Right lobe of liver (tissue), 6 donors: ENCODE data around the gene PTPRD. TPM values are rescaled to one million over a fixed set of nuclear protein-coding genes. Genes with fewer than 3 reads are reported as not detected.

Source experiments
- ATAC-seq, 4 donors: fragments of 200-7000 bp; cut with Tn5 transposase; one replicate each; pipeline ENCODE4 v1.9.1; 2020; ENCODE audit warnings: mild to moderate bottlenecking in 4 of 4, moderate library complexity in 4 of 4
- DNase-seq, 3 donors: peaks; one replicate each; pipeline ENCODE4 v3.0.0-alpha.2; 2020
- H3K27ac ChIP-seq, 3 donors: fragments of 200-600 bp; one replicate each; pipeline ENCODE4 v1.8.0; 2022
- H3K27me3 ChIP-seq, 2 donors: fragments of 200-600 bp; one replicate each; pipeline ENCODE4 v1.8.0; 2022
- H3K36me3 ChIP-seq, 4 donors: fragments of 200-600 bp; sonication (generic) in 1 of 4; one replicate each; pipeline versions ENCODE4 v1.5.1 to v1.8.0; 2017 to 2022; ENCODE audit warnings: control low read depth in 1 of 4
- H3K4me1 ChIP-seq, 4 donors: fragments of 200-600 bp; sonication (generic) in 1 of 4; one replicate each; pipeline versions ENCODE4 v1.5.1 to v1.8.0; 2017 to 2022; ENCODE audit warnings: control low read depth in 1 of 4
- H3K4me3 ChIP-seq, 3 donors: fragments of 200-600 bp; one replicate each; pipeline ENCODE4 v1.8.0; 2022
- H3K9me3 ChIP-seq, 4 donors: fragments of 200-600 bp; sonication (generic) in 1 of 4; one replicate each; pipeline versions ENCODE4 v1.5.1 to v1.8.0; 2017 to 2022; ENCODE audit warnings: control low read depth in 1 of 4
- POLR2A ChIP-seq: fragments of 450-650 bp; IDR thresholded peaks from one replicate; pipeline ENCODE4 v1.6.1; 2017; ENCODE audit warnings: antibody characterized with exemption, mild to moderate bottlenecking
- WGBS: methylation state at CpG from one replicate; pipeline ENCODE4 v1.1.6; 2018; ENCODE audit warnings: low coverage, low lambda C conversion rate; ENCODE audit not compliant: insufficient coverage; ENCODE audit errors: missing lambda C conversion rate; 5-methylcytosine and 5-hydroxymethylcytosine counted together
- intact Hi-C, 2 donors: fragments of 100-400 bp; cut with DNase I; formaldehyde crosslinking; loops; one replicate each; pipeline versions ENCODE4 v1.11.2 to v1.14.1; 2022
- total RNA-seq, 6 experiments: library from RNA; depleted of rRNA in 2 of 6; stranded (reverse); fragments of >200 nt in 2 of 6; fragmentation: NEBNext Ultra II Directional in 3 of 6; extraction: Animal tissue kit (Norgen Biotek cat#: 25700) in 3 of 6; gene quantifications; one replicate each; pipeline versions ENCODE4 v1.1.0 to v1.2.4, GENCODE V29; 2016 to 2023
- TF ChIP-seq, protein P1 (sequence below), 4 donors: fragments of 200-600 bp in 3 of 4; fragments of 450-650 bp in 1 of 4; IDR thresholded peaks; one replicate each; pipeline versions ENCODE4 v1.5.1 to v1.8.0; 2016 to 2022; ENCODE audit warnings: antibody characterized with exemption in 4 of 4, mild to moderate bottlenecking in 2 of 4
- donor health status: DM: no; HTN: yes; CAD: no.
- donor health status: DM: no; HTN: no; CAD: no.
- donor health status: DM: no; HTN: no; CAD: no.
- donor health status: DM: no; HTN: yes; CAD: no.
- donor health status: DM: no; HTN: yes; CAD: no.

Gene PTPRD
- total RNA-seq, 6 experiments from 2014 or later: 5.4 to 29.8 (median 13.9) TPM

DNA sequence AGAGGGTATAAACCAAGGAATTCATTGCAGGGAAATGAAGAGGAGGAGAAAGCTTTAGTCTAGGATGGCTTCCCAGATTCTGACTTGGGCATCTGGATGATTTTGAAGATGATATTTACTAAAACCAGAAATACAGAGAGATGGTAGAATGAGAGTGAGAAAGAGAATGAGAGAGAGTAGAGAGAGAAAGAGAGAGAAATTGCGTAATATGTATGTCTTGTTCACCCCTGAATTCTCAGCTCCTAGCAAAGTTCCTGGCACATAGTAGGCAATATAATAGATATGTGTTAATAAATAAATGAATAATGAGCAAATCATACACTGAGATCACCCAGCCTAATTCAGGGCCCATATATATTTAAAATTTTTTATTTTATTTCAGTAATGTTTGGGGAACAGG lies 1723.7 kb downstream of the PTPRD start:
- WGBS: 73% methylated on average over 1 of the region's 1 CpG
- TF ChIP-seq, protein P1, sequence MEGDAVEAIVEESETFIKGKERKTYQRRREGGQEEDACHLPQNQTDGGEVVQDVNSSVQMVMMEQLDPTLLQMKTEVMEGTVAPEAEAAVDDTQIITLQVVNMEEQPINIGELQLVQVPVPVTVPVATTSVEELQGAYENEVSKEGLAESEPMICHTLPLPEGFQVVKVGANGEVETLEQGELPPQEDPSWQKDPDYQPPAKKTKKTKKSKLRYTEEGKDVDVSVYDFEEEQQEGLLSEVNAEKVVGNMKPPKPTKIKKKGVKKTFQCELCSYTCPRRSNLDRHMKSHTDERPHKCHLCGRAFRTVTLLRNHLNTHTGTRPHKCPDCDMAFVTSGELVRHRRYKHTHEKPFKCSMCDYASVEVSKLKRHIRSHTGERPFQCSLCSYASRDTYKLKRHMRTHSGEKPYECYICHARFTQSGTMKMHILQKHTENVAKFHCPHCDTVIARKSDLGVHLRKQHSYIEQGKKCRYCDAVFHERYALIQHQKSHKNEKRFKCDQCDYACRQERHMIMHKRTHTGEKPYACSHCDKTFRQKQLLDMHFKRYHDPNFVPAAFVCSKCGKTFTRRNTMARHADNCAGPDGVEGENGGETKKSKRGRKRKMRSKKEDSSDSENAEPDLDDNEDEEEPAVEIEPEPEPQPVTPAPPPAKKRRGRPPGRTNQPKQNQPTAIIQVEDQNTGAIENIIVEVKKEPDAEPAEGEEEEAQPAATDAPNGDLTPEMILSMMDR (IDR thresholded peaks at IDR 0.05): no peak
- TF ChIP-seq POLR2A: no peak
- no peak for ATAC-seq
- Histone ChIP-seq H3K9me3 (no peaks in the 10 kb centered on the region), H3K27me3 (no peaks in the 10 kb centered on the region), H3K4me1 (no peaks in the 10 kb centered on the region), H3K4me3 (no peak overlapping the region), H3K36me3 (no peaks in the 10 kb centered on the region), H3K27ac (no peak overlapping the region)
- intact Hi-C loops: no loop called here
- DNase-seq: no peak

DNA sequence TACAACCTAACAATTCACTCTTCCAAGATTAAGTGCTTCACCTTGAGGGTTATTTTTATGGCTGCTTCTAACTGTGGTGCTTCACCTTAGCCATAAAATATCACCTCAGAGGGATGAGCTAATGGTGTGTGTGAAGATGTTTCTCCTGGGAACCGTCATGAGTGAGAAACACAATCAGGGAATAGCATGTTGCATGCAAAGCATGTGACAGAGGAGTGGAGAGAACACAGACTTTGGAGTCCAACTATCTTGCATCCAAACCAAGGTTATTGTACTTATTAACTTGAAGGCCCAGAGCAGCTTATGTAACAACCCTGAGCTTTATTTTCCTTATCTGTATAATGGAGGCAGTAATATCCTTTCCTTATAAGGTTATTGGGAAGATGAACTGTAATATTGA lies 1724.2 kb downstream of the PTPRD start:
- Histone ChIP-seq H3K27ac (no peak overlapping the region), H3K4me1 (no peaks in the 10 kb centered on the region), H3K27me3 (no peaks in the 10 kb centered on the region), H3K36me3 (no peaks in the 10 kb centered on the region), H3K4me3 (no peak overlapping the region), H3K9me3 (no peaks in the 10 kb centered on the region)
- intact Hi-C loops: no loop called here
- TF ChIP-seq POLR2A: no peak
- TF ChIP-seq, protein P1 (IDR thresholded peaks at IDR 0.05): no peak
- DNase-seq (no peak), ATAC-seq (no peak)
- 27% methylated on average over 1 of the region's 1 CpG for WGBS

DNA sequence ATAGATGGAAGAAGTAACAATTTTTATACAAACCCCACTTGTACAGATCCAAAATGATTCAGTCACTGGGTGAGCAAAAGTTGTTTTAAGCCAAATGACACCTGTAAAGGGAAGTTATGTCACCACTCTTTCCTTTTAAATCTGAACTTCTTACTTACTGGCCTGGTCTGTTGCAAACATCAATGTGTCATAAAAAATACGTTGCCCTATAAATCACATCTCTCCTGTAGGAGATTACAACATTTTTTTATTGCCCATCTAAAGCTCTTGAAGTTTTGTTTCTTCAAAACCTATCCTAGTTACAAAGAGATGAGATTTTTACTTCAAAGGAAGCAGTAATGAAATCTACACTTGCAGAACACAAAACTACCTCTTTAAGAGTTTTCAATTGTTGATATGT lies 1725.4 kb downstream of the PTPRD start:
- intact Hi-C loops: no loop called here
- Histone ChIP-seq H3K27ac (no peak overlapping the region), H3K4me1 (no peaks in the 10 kb centered on the region), H3K4me3 (no peak overlapping the region), H3K9me3 (no peaks in the 10 kb centered on the region), H3K36me3 (no peaks in the 10 kb centered on the region), H3K27me3 (no peaks in the 10 kb centered on the region)
- no peak for ATAC-seq
- 47% methylated on average over 1 of the region's 1 CpG for WGBS
- DNase-seq: no peak
- no peak for TF ChIP-seq POLR2A
- TF ChIP-seq, protein P1 (IDR thresholded peaks at IDR 0.05): no peak

DNA sequence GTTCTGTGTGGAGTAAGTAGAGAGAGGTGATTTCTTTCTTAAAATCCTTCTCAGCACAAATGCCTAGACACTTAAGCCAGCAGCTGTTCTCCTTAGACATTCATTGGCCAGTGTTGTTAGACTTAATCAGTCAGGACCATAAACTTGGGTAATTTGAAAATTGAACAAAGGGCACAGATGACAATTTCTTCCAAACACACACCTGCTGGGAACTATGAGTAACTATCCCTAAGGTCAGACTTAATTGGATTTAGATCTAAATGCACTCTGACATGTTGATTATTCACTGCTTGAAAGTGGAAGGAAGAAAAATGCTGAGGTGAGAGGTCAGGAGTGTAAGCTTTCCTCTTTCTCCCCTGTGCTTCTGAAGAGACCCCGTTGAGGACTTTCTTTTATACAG lies 1729.5 kb downstream of the PTPRD start:
- TF ChIP-seq, protein P1 (IDR thresholded peaks at IDR 0.05): no peak
- no peak for TF ChIP-seq POLR2A
- no peaks in the 10 kb centered on the region for H3K27me3 ChIP-seq
- no peak overlapping the region for H3K27ac ChIP-seq
- DNase-seq: no peak
- no peak overlapping the region for H3K4me3 ChIP-seq
- H3K36me3 ChIP-seq: no peaks in the 10 kb centered on the region
- H3K4me1 ChIP-seq: no peaks in the 10 kb centered on the region
- no peak for ATAC-seq
- 58% methylated on average over 1 of the region's 1 CpG for WGBS
- intact Hi-C loops: no loop called here
- H3K9me3 ChIP-seq: no peaks in the 10 kb centered on the region

DNA sequence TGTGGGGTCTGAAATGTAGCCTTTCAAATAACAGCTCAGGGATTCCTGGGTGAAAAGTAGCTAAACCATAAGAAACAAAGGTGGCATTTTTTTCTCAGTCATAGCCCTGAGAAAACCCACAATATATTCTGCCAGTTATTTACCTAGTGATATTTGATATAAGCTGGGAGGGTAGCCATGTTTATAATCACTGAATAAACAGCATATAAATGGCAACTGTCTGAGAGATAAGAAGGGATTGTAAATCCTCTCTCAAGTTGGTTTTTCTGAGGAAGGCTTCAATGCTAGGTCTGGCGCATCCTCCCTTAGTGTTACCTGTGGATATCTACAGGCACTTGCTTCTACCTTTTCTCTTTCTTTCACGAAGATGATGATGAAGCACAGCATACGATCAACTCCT lies 1732.7 kb downstream of the PTPRD start:
- intact Hi-C loops: no loop called here
- 46% methylated on average over 3 of the region's 3 CpGs for WGBS
- Histone ChIP-seq H3K9me3 (no peaks in the 10 kb centered on the region), H3K4me1 (no peaks in the 10 kb centered on the region), H3K36me3 (no peaks in the 10 kb centered on the region), H3K4me3 (no peak overlapping the region), H3K27ac (no peak overlapping the region), H3K27me3 (no peaks in the 10 kb centered on the region)
- ATAC-seq (no peak), DNase-seq (no peak)
- TF ChIP-seq POLR2A: no peak
- TF ChIP-seq, protein P1 (IDR thresholded peaks at IDR 0.05): no peak
